ENCODE results near the gene XRN2.

- TF ChIP-seq POLR2A (IDR thresholded peaks at IDR 0.05) (no peak), CTCF (IDR thresholded peaks at IDR 0.05) (no peak)
Observed at GRCh38 chr20:21336455-21337151, 33.5 kb downstream of the XRN2 start.
